NCI-H1930 (cell line): Measurements from ENCODE around the gene OR56B4.

Experiments used
- DNase-seq, 2 experiments: peaks; one replicate each; lab custom pipeline; 2025; lab: John Stamatoyannopoulos, UW

Gene OR56B4

GRCh38 chr11:6151117-6151516 lies 43.6 kb downstream of the OR56B4 start:
- no peak for DNase-seq

- DNase-seq: no peak
Observed at GRCh38 chr11:6152126-6152525, 44.6 kb downstream of the OR56B4 start.

GRCh38 chr11:6156628-6157359 lies 49.3 kb downstream of the OR56B4 start:
- no peak for DNase-seq
